Islet precursor cell (in vitro differentiated cells): Measurements from ENCODE around the gene KCNJ12.
"Not testable (repeated sequence)": the region's sequence is repeated elsewhere in the genome, so short reads cannot be mapped to it uniquely, and the experiment has no call there.

Source experiments
- DNase-seq: peaks from one replicate; pipeline ENCODE4 v3.0.0-alpha.2; 2018

The KCNJ12 gene

DNA sequence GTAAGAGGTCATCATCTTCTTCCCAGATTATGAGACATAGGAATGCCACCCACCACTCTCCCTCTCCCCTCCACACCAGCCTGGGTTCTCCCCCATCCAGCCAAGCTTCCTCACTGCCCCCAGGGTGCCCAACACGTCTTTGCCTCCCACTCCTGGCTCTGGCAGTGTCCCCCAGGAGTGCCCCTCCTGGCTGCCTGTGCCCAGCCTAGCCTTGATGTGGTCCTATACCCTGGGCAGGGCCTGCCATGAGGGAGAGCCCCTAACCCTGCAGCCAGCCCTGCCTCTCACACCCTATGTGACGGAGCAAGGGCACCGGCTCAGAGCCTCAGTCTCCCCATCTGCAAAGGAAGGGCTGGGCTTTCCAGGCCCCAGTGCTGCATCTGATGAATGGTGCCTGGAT is 33.8 kb downstream of the KCNJ12 start:
- DNase-seq: not testable (repeated sequence)

DNA sequence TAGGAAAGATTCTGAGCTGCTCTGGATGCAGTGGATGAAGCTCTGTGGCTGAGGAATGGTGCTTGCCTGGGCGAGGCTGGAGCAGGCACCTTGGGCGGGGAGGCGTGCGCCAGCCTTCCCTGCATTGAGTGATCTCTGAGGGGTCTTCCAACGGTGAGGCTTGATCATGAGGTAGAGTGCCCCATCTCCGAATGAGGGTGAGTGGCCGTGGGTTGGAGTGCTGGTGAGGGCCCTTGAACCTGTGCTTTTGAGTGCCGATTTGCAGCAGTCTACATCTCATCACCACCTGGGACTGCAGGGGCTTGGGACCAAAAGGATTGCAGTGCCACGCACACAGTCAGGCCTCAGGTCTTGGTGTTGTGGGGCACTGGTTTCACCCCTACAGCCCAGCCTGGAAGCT is 34.2 kb downstream of the KCNJ12 start:
- not testable (repeated sequence) for DNase-seq

DNA sequence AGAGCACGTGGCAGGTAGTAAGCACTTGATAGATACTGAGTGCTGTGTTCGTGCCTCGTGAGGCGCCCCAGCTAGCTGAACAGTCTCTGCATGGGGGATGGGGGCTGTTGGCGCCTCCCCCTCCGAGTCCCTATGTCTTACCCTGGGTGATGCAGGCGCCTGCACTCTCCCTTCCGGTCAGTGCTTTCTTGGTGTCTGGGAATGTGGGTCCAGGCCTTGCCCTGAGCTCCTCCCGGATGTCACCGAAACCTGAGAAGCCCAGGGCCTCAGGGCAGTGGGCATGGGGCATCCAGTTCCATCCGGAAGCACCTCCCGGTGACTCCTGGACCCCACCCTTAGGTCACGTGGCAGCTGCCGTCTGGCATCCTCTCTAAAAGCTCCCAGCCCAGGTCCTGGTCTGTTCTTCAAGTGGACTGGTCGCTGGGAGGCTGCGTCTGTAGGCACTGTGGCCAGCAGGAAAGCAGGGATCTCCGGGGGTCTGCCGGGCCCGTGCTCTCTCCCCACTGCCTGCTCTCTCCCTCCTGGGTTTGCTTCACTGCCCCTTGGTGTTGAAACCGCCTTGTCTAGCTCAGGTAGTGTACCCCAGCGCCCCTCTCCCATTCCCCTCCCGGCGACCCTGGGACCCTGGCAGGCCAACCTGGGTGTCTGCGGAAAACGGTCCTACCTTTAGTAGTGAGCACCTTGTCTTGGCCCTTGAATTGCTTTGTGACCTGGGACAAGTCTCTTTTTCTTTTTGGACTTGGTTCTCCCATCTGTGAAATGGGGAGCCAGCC is 34.9 kb downstream of the KCNJ12 start:
- not testable (repeated sequence) for DNase-seq

DNA sequence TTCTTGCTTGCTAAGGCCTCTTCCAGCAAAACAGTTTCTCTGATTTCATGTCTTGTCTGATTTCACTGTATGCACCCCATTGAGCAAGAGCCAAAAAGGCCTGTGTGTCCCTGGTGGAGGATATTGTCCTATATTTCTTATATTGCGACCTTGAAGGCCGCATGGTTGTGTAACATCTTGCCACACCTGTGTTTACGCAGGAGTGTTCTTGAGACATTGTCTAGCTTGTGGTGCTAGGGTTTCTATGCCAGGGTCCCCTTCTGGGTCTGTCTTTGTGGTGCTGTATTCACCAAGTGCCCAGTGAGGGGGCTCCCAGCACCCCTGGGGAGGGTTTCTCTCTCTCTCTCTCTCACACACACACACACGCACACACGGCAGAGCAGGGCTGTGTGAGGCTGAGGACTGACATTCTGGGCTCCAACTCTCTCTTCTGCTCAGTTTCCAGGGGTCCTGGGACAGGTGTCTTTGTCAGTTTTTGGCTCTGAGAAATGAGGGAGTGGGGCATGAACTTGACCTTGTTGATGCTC is 35.6 kb downstream of the KCNJ12 start:
- not testable (repeated sequence) for DNase-seq

DNA sequence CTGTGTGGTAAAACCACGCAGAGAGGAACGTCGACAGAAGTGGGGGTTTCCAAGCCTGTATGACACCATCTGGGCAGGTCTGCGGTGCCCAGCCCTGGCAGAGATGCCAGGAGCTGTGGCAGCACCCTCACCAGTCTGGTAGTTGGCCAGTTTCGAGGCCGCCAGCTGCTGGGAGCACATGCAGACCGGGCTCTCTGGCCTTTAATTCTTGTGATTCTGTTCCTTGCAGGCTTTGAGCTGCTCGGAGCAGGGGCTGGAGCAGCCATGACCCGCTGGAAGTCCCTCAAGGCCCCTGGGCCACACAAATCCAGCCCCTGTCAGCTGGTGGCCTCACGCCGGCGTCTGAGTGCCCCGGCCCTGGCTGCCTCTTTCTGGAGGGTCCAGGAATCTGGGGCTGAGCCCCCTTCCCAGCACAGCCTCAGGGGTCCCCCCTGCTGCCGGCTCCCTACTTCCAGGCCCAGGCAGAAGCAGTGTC is 36.1 kb downstream of the KCNJ12 start:
- not testable (repeated sequence) for DNase-seq

DNA sequence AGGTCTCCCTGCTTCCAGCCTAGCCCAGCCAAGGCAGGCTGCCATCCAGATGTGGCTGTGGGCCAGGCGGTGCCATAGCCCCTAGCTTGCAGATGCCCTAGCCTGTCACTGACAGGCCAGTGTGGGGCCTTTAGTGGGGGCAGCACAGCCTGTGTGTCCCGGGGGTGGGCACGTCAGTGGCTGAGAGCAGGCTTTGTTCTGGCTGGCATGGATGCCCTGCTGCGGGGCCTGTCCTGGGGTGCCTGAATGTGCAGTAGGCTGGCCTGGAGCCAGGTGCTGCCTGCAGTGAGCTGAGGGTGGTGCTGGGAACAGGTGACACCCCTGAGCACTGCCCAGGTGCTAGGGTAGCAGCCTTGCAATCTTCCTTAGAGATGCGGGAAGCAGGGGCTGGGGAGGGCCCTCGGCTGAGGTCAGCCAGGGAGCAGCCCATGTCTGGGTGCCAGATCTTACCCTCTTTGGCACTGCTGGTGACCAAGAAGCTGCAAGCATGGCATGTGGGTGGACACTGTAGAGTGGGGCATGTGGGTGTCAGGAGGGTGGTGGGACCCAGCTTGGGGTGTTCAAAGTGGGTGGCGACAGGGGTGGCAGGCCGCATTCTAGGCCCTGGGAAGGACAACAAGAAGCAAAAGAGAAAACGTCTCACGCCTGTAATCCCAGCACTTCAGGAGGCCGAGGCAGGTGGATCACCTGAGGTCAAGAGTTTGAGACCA is 37.6 kb downstream of the KCNJ12 start:
- not testable (repeated sequence) for DNase-seq

DNA sequence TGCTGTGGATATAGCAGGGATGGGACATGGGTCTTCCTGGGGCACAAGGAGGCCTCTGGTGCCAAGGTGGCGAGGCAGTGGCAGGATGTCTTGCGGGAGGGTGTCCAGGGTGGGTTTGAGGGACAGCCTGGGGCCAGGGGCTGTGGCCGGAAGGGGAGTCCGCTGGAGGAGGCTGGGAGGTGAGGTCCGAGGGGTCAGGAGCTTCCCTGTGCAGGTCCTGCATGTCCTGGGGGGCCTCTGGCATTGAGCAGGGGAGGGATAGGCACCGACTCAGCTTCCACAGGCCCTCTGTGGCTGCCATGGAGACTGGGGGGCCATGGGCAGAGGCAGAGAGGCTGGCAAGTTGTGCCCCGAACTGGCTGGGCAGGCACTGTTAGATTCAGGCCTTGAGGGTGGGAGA is 38.5 kb downstream of the KCNJ12 start:
- DNase-seq: not testable (repeated sequence)

DNA sequence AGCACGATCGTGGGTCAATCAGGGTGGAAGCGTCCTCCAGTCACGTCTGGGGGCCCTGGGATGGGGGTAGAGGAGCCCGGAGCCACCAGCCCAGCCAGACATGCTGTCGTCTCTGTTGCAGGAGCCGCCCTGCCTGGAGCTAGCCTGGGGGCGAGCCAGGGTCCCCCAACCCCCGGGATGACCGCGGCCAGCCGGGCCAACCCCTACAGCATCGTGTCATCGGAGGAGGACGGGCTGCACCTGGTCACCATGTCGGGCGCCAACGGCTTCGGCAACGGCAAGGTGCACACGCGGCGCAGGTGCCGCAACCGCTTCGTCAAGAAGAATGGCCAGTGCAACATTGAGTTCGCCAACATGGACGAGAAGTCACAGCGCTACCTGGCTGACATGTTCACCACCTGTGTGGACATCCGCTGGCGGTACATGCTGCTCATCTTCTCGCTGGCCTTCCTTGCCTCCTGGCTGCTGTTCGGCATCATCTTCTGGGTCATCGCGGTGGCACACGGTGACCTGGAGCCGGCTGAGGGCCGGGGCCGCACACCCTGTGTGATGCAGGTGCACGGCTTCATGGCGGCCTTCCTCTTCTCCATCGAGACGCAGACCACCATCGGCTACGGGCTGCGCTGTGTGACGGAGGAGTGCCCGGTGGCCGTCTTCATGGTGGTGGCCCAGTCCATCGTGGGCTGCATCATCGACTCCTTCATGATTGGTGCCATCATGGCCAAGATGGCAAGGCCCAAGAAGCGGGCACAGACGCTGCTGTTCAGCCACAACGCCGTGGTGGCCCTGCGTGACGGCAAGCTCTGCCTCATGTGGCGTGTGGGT is 39.2 kb downstream of the KCNJ12 start:
- not testable (repeated sequence) for DNase-seq

DNA sequence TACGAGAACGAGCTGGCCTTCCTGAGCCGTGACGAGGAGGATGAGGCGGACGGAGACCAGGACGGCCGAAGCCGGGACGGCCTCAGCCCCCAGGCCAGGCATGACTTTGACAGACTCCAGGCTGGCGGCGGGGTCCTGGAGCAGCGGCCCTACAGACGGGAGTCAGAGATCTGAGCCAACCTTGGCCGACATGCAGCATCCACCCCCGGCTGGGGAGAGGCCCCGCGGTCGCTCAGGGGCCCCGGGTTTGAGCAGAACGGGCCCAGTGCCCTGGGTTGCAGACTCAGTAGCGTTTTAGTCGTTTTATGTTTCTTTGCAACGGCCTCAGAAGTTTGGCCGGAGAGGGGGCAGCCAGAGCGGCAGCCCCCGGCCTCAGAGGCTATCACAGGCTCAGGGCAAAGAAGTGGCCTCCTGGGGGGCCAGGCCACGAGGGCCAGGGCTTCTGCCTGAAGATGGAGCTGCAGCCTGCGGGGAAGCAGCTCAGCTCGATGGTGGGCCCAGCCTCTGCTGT is 40.4 kb downstream of the KCNJ12 start:
- DNase-seq: not testable (repeated sequence)

DNA sequence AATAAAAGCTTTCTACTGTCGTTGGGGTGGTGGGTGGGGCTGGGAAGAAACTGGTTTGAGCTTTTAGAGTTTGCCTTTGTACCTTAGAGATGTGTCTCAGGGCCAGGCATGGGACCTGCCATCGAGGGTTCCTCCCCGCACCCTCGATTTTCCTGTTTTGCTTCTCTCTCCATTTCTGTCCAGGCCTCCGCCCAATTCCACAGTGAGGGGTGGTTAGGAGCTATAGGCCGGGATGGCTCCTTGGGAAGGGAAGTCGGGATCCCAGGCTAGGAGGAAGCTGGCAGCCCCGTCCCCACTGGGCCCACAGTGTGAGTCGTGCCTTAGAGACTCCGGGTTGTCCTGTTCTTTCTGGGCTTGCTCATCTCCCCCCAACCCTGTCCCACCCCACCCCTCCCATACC is 41.2 kb downstream of the KCNJ12 start:
- DNase-seq: not testable (repeated sequence)

DNA sequence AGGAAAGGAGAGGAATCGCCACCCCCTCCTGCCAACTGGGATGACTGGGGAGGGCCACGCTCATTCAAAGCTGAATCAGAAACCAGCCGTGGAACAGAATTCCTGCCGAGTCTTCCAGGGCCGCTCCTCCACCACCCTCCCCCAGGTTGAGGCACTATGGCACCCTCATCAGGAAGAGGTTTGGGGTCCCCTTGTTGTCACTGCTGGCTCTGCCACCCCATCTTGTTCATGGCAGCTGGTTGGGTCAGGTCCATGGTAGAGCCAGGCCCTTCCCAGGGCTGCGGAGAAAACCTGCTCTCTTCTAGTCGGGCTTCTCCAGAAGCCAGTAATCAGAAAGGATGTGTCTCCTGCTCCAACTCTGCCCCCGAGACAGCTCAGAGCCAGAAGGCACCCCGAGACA is 41.8 kb downstream of the KCNJ12 start:
- no peak for DNase-seq

DNA sequence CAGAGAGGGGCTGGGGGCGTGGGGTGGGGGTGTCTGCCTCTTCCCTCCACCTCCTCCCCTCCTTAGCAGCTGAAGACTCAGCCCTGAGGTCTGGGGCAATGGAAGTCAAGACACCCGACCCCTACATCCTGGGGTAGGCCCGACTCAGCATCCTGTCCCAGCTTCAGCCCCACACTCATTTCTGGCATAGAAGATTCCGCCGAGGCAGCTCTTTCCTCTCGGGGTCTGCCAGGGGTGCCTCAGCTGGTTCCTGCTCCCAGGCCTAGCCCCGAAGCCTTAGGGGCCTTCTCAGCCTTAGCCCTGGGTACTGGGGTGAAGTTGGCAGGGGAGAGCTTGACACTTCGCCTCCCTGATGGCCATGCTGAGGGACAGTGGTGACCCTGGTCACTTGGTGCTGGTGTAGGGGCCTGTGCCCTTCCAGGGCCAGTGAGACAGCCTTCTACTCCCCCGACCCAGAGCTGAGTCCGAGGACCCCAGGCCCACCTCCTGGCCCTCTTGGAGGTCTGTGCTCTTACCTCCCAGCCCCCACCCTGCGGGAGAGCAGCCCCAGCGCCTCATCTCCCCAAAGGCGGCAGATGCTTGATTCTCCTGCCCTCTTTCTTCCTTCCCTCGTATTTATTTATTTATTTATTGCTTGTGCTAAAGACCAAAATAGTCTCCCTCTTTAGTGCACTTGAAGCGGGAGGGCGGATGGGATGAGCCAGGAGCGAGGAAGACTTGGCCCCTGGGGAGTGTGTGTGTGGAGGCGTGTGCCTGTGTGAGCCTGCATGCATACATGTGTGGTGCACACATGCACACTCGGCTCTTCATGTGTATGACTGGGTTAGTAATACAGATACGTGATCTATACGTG is 42.5 kb downstream of the KCNJ12 start:
- DNase-seq: peak; percentile 52

DNA sequence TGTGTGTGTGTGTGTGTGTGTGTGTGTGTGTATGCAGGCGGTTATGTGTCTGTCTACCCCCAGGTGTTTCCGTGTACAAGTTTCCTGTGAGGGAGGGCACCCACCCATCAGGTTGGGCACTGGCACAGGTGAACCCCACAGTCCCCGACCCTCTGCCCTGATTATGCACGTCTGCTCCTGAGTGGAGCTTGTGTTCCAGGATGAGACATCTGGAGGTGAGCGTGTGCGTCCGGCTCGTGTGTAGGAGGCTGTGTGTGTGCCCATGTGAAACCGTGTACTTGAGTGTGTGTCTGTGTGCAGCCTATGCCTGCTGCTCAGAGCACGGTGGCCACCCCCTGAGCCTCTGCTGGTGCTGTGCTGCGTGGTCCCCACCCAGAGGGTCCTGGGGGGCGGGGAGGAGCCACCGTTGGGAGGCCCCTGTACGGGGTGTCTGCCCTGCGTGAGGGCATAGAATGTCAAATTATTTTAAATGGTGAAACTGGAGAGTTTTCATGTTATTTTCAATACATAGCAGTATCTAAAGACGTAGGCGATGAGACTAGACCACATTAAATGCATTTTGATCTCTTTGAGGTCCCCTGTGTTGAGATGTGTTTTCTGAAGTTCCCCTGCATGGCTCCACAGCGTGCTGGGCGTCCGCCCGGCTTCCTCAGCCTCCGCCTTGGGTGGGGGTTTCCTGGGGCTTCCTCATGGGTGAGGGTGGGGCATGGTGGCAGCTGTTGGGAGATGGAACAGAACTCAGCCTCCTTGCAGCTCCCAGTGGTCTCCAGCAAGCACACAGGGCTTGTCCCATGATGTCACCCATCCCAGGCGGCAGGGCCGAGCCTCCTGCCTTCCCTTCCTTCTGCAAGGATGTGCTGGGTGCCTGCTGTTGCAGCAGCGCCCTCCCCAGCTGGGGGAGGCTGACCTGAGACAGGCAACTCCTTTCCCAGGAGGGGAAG is 43.4 kb downstream of the KCNJ12 start:
- DNase-seq: peak; percentile 69

DNA sequence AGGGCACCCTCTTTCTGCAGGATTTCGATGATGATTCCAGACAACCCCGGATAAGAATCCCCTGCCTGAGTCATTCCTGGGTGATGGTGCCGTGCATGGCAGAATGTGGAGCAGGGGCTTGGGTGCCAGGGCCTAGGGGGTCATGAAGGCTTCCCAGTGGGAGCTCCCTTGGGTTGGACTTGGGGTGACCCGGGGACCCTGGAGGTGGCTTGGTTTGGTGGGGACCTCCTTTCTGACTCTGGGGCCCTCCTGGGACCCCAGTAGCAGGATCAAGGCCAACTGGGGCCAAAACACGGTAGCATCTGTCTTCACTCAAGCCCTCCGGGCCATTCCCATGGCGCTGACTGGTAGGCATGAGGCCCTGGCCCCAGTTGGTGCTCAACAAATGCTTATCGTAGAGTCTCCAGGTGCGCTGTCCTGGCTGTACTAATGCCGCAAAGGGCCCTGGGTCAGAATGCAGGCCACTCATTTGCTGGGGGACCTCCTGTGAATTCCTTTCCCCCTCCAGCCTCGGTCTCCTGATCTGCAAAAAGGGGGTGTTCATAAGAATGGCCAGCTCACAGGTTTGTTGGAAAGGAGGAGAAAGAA is 44.4 kb downstream of the KCNJ12 start:
- peak; percentile 51 for DNase-seq

DNA sequence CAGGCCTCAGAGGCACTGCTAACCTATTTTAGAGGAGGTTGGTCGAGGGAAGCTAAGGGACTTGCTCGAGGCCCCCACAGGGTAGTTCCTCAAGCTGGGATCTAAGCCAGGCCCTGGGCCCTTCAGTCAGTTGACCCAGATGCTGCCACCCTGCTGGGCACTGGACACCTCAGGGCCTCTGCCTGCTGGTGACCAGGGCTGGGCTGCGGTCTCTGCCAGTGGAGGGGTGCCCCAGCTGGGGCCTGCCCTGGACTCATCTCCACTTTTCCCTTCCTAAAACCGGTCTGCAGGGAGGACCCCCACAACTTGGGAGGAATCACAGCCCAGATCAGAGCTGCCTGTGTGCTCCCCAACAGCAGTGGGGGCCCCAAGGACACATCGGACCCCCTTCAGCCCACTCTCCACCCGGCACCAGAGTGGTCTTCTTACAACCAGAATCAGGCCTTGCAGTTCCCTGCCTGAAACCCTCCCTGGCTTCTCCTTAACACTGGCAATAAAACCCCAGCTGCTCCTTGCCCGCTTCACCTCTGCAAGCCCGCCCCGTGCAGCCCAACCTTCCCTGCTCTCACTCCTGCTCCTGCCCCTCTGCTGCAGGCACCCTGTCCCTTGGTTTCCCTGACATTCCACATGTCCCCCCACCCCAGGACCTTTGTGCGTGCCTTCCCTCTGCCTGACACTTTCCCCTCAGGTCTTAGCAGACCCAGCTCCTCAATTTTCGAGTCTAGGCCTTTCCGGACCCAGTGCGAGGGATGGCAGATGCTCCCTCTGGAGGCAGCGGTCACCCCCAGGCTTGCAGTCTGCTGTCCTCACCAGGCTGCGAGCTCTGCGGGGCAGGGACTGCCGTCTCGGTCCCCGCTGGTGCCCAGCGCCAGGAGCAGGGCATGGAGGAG is 45.5 kb downstream of the KCNJ12 start:
- peak; percentile 58 for DNase-seq

DNA sequence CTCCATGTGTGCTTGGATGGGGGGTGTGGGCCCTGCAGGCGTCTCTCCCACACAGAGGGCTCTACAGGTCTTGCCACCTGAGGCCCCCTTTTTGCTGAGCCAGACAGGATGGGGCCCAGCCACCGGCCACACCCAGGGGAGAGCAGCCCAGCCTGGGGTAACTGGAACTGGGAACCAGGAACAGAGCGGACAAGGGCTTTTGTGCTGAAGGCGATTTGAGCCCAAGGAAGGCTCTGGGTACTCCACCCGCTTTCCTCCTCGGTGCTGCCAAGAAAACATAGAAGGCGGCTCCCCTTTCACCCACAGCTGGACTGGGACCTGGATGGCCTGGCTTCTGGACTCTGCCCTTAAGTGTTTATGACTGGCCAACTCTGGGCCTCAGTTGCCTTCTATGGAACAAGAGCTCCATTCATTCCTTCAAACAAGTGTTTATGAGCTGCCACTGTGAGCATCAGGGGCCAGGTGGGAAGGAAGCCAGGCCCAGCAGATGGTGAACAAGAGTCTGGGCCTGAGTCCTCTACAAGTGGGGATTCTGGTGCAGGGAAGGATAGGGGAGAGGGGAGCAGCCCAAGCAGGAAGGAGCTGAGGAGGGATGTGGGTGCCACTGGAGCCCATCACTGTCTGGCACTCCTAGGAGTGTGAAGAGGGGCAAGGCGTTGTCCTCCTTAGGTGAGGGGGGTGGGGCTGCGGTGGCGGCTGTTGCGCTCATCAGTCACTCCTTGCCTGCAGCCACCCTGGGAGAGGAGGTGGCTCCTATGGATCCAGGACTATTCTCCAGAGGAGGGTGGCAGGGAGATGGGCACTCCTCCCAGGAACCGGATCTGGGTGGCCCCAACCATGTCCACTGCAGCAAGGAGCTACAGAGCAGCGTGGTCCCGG is 46.4 kb downstream of the KCNJ12 start:
- peak; percentile 51 for DNase-seq

DNA sequence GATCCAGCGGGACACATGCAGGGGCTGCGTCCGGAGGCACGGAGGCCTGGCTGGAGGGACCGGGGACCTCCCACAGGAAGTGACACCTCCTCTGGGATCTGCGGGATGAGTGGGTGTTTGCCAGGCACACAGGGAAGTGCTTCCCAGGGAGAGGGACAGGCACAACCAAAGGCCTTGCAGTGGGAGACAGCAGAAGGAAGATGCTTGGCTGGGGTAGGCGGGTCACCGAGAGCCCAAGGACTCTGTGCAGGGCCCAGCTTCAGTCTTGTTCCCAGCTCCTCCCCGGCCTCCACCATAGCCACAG is 47.0 kb downstream of the KCNJ12 start:
- peak; percentile 71 for DNase-seq

DNA sequence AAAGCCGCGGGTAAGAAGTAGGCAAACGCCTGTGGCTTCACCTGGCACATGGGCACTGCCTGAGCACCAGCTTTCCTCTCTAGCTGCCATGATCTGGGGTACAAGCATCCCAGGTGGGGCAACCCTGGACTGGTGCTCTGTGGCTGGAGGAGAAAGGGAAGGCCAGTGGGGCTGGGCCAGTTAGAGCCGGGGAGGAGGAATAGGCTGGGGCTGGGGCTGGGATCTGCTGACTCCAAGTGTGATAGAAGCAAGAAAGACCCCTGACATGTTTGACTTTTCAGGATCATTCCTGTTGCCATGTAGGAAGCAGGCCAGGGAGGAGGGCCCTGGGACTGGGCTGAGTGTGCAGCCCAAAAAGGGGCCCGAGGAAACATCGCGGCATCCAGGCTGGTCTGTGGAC is 48.5 kb downstream of the KCNJ12 start:
- peak; percentile 52 for DNase-seq
